Lung (tissue), 12 donors: Measurements from ENCODE around the gene TPSG1. TPM values are rescaled to one million over a fixed set of nuclear protein-coding genes. Genes with fewer than 3 reads are reported as not detected.
A peak's percentile ranks its signal among the peaks of the same experiment; 100 is the strongest.
"Not testable (repeated sequence)": the region's sequence is repeated elsewhere in the genome, so short reads cannot be mapped to it uniquely, and the experiment has no call there.

Experiments
- ATAC-seq: fragments of 200-7000 bp; cut with Tn5 transposase; one replicate; pipeline ENCODE4 v1.9.1; 2020; ENCODE audit warnings: moderate number of reproducible peaks; ENCODE audit not compliant: insufficient read depth, low FRiP score
- DNase-seq, 3 donors: peaks; one replicate each; pipeline ENCODE4 v3.0.0-alpha.2; 2013 to 2017
- H3K27ac ChIP-seq, 2 donors: one replicate each; pipeline ENCODE4 v1.5.1; 2013; ENCODE audit warnings: mild to moderate bottlenecking in 2 of 2, moderate library complexity in 2 of 2, control low read depth in 1 of 2, inconsistent platforms in 1 of 2, low read depth in 1 of 2, low read length in 1 of 2
- H3K27me3 ChIP-seq, 3 donors: one replicate each; pipeline ENCODE4 v1.5.1; 2013; ENCODE audit warnings: low read length in 2 of 3; ENCODE audit not compliant: control insufficient read depth in 3 of 3, insufficient read depth in 3 of 3
- H3K36me3 ChIP-seq, 4 donors: one replicate each; pipeline ENCODE4 v1.5.1; 2013; ENCODE audit warnings: low read length in 4 of 4, mild to moderate bottlenecking in 1 of 4, moderate library complexity in 1 of 4; ENCODE audit not compliant: control insufficient read depth in 4 of 4, insufficient read depth in 4 of 4
- H3K4me1 ChIP-seq, 5 donors: one replicate each; pipeline ENCODE4 v1.5.1; 2013; ENCODE audit warnings: low read length in 5 of 5, mild to moderate bottlenecking in 2 of 5, moderate library complexity in 1 of 5; ENCODE audit not compliant: control insufficient read depth in 5 of 5, insufficient read depth in 5 of 5
- H3K4me3 ChIP-seq: one replicate; pipeline ENCODE4 v1.5.1; 2013; ENCODE audit warnings: mild to moderate bottlenecking, control low read depth, moderate library complexity
- H3K9ac ChIP-seq, 2 donors: one replicate each; pipeline ENCODE4 v1.5.1; 2013; ENCODE audit warnings: low read length in 2 of 2, control low read depth in 1 of 2; ENCODE audit not compliant: insufficient read depth in 1 of 2
- H3K9me3 ChIP-seq, 4 donors: one replicate each; pipeline ENCODE4 v1.5.1; 2013; ENCODE audit warnings: low read length in 3 of 4, mild to moderate bottlenecking in 1 of 4, moderate library complexity in 1 of 4; ENCODE audit not compliant: control insufficient read depth in 4 of 4, insufficient read depth in 3 of 4
- CTCF ChIP-seq: IDR thresholded peaks from 2 replicates; pipeline ENCODE4 v1.5.1; 2012; ENCODE audit warnings: mild to moderate bottlenecking; ENCODE audit errors: control extremely low read depth, extremely low read depth
- WGBS, 2 donors: extraction: QIAGEN DNeasy Blood & Tissue Kit; methylation state at CpG; one replicate each; pipeline ENCODE4 v1.1.7; 2013; 5-methylcytosine and 5-hydroxymethylcytosine counted together
- polyA plus RNA-seq, 2 donors: library from polyadenylated mRNA; stranded (reverse); fragments of 200-250 nt; gene quantifications; one replicate each; pipeline ENCODE4 v1.2.1, GENCODE V29; 2013
- total RNA-seq, 2 donors: library from RNA; depleted of rRNA in 1 of 2; stranded (reverse); fragments of >200 nt in 1 of 2; gene quantifications; one replicate each; pipeline ENCODE4 v1.2.1, GENCODE V29; 2014 to 2021
- donor health status: control.
- donor health status: control.
- donor health status: Bipolar disorder and iron deficiency.
- donor health status: healthy.
- donor health status: DM: yes; HTN: yes; CAD: no.

Gene TPSG1
- total and polyA plus RNA-seq, 4 donors, result 0.03 to 2.9 (median 0.71) TPM; not detected in 1

DNA sequence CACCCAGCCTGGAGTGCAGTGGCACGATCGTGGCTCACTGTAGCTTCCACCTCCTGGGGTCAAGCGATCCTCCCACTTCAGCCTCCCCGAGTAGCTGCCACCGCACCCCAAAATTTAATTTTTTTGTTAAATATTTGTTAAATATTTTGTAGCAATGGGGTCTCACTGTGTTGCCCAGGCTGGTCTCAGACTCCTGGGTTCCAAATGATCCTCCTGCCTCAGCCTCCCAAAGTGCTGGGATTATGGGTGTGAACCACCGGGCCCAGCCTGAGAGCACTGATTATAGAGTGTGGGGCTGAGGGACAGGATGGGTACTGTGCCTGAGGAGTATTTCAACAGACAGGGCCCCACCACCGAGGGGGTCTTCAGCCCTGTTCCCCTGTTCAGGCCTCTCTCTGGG is 35.6 kb downstream of the TPSG1 start:
- 72 to 77% methylated on average over 7 of the region's 7 CpGs for WGBS, 2 donors
- no peak for DNase-seq
- no peaks in the 10 kb centered on the region for H3K36me3 ChIP-seq
- no peaks in the 10 kb centered on the region for H3K9me3 ChIP-seq
- no peaks in the 10 kb centered on the region for H3K27me3 ChIP-seq
- H3K4me3 ChIP-seq, result no peak overlapping the region
- H3K27ac ChIP-seq, result no peak overlapping the region
- H3K9ac ChIP-seq, result no peak overlapping the region
- no peak for TF ChIP-seq CTCF
- no peak for ATAC-seq
- H3K4me1 ChIP-seq, result no peaks in the 10 kb centered on the region

DNA sequence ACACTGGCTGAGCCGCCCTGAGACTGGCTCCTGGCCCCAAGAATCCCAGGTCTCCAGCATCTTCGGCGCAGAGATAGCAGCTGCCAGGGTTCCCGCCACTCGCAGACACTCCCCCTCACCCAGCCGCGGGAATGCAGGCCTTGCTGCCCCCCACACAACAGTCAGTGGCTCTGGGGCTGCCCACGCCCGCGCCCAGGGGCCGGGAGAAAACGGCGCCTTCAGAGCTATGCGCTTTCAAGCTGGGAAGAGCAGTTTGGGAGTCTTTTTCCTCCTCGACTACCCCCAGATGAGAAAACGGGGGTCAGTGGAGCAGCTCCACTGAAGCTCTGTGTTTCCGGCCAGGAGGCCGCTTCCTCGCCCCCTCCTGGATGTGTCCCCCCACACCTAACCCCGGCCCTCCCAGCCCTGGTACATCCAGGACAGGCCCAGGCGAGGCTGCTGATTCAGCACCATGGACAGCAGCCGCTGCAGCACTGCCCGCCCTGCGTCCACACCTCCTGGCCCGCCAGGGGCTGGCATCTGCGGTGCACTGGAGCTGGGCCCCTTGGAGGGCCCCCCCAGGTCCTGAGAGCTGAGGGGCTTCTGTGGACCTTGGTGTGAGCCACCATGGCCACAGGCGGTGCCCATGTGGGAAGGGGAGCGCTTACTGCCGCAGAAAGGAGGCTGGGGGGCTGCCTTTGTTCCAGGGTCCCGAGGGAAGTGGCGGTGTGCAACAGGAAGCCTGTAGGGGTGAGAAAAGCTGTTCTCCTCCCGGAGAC is 36.5 kb downstream of the TPSG1 start:
- Histone ChIP-seq H3K4me1 (peaks cover 0 to under 1% (median 0%) of the 10 kb centered on the region in 5 donors), H3K9ac (no peak overlapping the region), H3K9me3 (no peaks in the 10 kb centered on the region), H3K4me3 (no peak overlapping the region), H3K27ac (no peak overlapping the region), H3K36me3 (no peaks in the 10 kb centered on the region), H3K27me3 (no peaks in the 10 kb centered on the region)
- TF ChIP-seq CTCF, result no peak
- WGBS, 2 donors, result 44 to 49% methylated on average over 32 of the region's 32 CpGs
- DNase-seq, result peak; percentile 55 to 67 (median 65)
- ATAC-seq, result no peak

DNA sequence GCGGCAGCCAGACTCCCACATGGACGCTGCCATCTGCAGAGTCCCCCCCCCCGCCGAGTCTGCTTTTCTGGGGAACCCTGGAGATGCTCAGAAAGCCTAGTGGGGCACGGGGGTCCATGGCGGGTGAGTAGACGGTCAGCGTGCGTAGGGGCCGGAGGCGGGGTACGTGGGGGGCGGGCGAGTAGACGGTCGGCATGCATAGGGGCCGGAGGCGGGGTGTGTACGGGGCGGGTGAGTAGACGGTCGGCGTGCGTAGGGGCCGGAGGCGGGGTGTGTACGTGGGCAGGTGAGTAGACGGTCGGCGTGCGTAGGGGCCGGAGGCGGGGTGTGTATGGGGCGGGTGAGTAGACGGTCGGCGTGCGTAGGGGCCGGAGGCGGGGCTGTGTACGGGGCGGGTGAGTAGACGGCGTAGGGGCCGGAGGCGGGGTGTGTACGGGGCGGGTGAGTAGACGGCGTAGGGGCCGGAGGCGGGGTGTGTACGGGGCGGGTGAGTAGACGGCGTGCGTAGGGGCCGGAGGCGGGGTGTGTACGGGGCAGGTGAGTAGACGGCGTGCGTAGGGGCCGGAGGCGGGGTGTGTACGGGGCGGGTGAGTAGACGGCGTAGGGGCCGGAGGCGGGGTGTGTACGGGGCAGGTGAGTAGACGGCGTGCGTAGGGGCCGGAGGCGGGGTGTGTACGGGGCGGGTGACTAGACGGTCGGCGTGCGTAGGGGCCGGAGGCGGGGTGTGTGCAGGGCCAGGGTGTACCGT is 39.4 kb downstream of the TPSG1 start:
- not testable (repeated sequence) for DNase-seq, H3K9ac ChIP-seq, H3K36me3 ChIP-seq, H3K4me3 ChIP-seq, H3K9me3 ChIP-seq, H3K27ac ChIP-seq, H3K27me3 ChIP-seq, ATAC-seq
- 88 to 90% methylated on average over 36 to 75 of the region's 86 CpGs for WGBS, 2 donors
- H3K4me1 ChIP-seq, result peaks cover 0 to 23% (median 7%) of the 10 kb centered on the region in 5 donors

DNA sequence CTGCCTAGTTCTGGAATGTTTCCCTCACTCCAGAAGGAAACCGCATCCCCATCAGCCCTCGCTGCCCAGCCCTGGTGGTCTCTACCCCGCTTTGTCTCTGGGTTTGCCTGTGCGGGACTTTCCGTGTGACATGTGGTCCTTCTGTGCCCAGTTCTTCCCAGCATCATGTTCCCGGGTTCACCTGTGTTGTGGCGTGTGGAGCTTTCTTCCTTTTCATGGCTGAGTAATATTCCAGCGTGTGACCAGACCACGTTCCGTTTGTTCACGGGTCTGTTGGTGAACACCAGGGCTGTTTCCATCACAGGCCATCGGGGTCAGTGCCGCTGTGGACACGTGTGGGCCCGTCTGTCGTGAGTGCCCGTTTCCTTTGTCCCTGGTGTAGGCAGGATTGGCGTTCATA is 40.1 kb downstream of the TPSG1 start:
- Histone ChIP-seq H3K9ac (no peak overlapping the region), H3K36me3 (no peaks in the 10 kb centered on the region), H3K4me3 (no peak overlapping the region), H3K27me3 (no peaks in the 10 kb centered on the region), H3K9me3 (no peaks in the 10 kb centered on the region), H3K27ac (no peak overlapping the region), H3K4me1 (peaks cover 0 to 23% (median 9%) of the 10 kb centered on the region in 5 donors)
- no peak for TF ChIP-seq CTCF
- WGBS, 2 donors, result 97% methylated on average over 18 of the region's 18 CpGs
- ATAC-seq (no peak), DNase-seq (no peak)
